Fibroblast of upper back skin (primary cell): Measurements from ENCODE around the gene NPW.
"Not testable (repeated sequence)": the region's sequence is repeated elsewhere in the genome, so short reads cannot be mapped to it uniquely, and the experiment has no call there.

Source experiments
- DNase-seq: peaks from one replicate; pipeline ENCODE4 v3.0.0-alpha.2; 2013

Gene NPW

GRCh38 chr16:2002406-2003230 lies 17.0 kb upstream of the NPW start:
- DNase-seq = no peak

GRCh38 chr16:2003231-2003826 lies 16.3 kb upstream of the NPW start:
- no peak for DNase-seq

- DNase-seq = peak; percentile 74
These were observed 15.6 kb upstream of the NPW start for GRCh38 chr16:2003827-2004641.

GRCh38 chr16:2004795-2005517 lies 14.6 kb upstream of the NPW start:
- DNase-seq = no peak

- no peak for DNase-seq
These were observed 13.9 kb upstream of the NPW start for GRCh38 chr16:2005646-2006045.

- no peak for DNase-seq
These were observed 13.3 kb upstream of the NPW start for GRCh38 chr16:2006317-2006716.

- no peak for DNase-seq
These were observed 12.3 kb upstream of the NPW start for GRCh38 chr16:2007081-2007836.

- peak; percentile 36 for DNase-seq
These were observed 11.5 kb upstream of the NPW start for GRCh38 chr16:2008009-2008526.

- DNase-seq = no peak
These were observed 10.9 kb upstream of the NPW start for GRCh38 chr16:2008631-2009163.

GRCh38 chr16:2009164-2009711 lies 10.3 kb upstream of the NPW start:
- DNase-seq = no peak

GRCh38 chr16:2009791-2010510 lies 9.6 kb upstream of the NPW start, which contains the start of gene ZNF598:
Gene ZNF598, minus strand, starts transcription at chr16:2009821.
- DNase-seq = peak; percentile 85

GRCh38 chr16:2011726-2012125 lies 7.9 kb upstream of the NPW start:
- DNase-seq = not testable (repeated sequence)

- DNase-seq = no peak
These were observed 6.1 kb upstream of the NPW start for GRCh38 chr16:2013527-2013926.

- no peak for DNase-seq
These were observed 4.3 kb upstream of the NPW start for GRCh38 chr16:2015117-2015946.

- DNase-seq = no peak
These were observed 3.7 kb upstream of the NPW start for GRCh38 chr16:2015947-2016208.

- no peak for DNase-seq
These were observed 3.1 kb upstream of the NPW start for GRCh38 chr16:2016407-2016922.

- no peak for DNase-seq
These were observed 591 bp downstream of the NPW start for GRCh38 chr16:2019921-2020831.

- DNase-seq = peak; percentile 49
These were observed 3.1 kb downstream of the NPW start for GRCh38 chr16:2022723-2023091.
